Activated effector memory CD4-positive, alpha-beta T cell treated with Interleukin-2 at 50 U/mL for 16 hours (primary cell): Measurements from ENCODE around the gene NECTIN4.
"Not testable (repeated sequence)": the region's sequence is repeated elsewhere in the genome, so short reads cannot be mapped to it uniquely, and the experiment has no call there.

Source experiments
- DNase-seq: peaks from one replicate; pipeline ENCODE4 v3.0.0-alpha.2; 2020

The NECTIN4 gene

DNA sequence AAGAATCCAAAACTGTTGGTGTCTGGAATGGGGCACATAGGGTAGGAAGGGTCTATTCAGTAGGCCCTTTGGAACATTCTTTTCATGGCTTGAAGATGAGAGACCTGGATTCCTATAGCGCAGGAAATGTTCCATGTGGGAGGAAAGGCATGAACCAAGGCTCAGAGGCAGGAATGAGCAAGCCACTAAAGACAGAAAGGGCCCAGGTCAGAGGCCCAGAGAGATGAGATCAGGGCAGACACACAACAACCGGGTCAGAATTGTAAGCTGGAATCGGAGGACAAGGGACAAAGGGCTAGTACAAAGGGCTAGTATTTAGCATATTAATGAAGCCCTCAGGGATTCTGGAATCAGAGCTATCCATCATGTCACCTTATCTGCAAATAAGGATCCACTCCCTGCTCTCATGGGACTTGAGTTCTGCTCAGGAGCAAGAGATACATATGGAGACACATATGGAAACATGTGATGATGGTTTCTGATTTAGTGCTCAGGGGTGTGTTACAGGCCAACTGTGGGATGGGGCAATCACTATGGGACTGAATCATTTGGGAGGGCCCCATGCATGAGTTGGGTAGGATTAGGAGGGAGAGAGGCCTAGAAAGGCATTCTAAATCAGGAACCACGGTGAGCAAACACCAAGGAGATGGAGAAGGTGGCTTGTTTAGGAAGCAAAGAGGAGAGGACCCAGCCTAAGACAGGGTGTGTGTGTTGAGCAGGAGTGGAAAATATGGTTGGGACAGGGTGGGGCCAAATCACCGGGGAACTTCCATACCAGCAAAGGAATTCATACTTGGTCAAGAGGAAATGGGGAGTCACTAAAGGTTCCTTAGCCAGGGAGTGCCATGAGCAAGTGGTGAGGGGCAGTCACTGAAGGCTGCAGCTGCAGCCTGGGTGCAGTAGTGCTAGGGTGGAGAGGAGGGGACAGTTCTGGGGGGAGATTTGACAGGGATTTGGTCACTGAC is 8.6 kb downstream of the NECTIN4 start:
- DNase-seq: no peak

DNA sequence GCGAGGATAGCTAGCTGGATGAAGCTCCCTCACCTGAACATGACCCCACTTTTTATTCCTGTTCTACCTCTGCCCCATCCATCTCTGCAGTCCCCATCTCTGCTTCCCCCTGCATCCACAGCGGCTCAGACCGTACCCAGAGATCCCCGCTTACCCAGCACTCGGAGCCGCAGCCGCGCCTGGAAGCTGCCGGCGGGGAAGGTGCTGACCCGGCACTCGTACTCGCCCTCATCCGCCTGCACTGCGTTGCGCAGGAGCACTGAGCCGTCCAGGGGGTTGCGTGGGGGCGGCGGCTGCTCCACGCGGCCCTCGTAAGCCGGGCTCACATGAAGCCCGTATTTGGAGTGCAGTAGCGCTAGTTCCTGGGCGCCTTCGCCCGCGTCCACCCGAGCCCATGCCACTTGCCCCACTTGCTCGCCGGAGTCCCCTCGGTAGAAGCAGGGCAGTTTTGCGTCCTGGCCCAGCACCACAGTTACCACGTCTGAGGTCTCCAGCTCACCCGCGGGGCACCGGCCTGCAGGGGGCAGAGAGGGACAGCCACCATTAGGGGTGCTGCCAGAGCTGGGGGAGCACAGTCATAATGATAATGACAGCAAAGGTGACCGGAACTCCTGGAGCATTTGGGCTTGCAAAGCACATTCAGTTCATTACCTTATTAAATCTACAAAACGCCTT is 9.8 kb downstream of the NECTIN4 start:
- no peak for DNase-seq

DNA sequence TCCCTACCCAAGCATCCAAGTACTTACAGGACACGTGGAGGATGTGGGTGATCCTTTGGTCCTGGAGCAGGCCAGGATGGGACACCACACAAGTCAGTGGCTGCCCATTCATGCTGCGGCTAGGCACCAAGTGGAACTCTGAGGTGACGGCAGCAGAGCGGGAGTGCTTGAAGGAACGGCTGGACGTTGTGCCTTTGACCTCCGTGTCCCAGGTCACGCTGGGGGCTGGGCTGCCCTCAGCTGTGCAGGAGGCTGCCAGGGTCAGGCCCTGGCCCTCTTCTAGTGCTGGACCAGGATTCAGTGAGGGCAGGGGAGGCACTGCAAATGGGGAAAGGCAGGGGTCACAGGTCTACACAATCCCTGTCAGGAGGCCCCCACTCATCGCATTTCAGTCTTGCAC is 11.9 kb downstream of the NECTIN4 start:
- DNase-seq: no peak

DNA sequence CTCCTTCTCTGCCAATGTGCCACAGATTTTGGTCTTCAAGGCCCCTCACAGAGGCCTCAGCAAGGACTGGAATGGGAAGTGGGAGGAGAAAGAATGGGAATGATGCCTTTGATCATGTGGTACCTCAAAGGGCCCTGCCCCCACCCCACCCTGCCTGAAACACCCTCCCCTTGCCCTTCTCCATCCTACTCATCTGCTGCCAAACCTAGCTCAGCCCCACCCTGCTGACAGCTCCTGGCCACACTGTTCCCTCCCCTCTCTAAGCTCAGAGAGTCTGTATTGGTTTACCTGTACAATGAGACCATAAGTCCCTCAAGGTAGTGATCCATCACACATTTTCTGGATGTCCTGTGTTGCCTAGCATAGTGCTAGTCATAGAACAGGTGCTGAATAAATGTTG is 12.9 kb downstream of the NECTIN4 start:
- DNase-seq: no peak

GRCh38 chr1:161074676-161075368 is 14.5 kb downstream of the NECTIN4 start:
- DNase-seq: no peak

DNA sequence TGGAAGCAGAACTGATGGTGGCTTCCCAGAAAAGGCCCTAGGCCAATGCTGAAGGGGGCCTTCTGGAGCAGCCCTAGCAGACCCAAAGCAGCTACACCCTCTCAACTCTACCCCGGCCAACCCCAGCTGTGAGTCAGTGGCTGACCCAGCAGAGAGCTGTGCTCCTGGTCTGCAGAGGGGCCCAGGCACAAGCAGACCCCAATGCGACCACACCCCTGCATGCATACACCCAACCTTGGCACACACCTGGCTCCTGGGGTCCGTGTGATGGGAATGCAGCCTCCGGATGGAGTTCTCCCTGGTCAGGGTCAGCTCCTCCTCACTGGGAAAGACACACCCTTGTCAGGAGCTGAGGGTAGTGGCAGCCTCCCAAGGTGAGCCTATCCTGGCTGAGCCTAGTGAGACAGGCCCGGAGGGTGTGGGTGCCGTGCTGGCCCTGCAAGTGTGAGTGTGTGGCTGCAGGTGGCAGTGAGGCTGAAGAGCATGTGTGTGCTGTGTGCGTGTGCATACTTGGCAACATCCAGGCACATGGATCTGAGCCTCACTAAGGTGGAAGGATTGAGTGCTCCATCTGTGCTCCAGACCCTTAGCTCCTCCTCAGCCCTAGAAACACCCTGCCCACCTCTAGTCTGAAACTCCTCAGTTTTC is 15.8 kb downstream of the NECTIN4 start:
- no peak for DNase-seq

DNA sequence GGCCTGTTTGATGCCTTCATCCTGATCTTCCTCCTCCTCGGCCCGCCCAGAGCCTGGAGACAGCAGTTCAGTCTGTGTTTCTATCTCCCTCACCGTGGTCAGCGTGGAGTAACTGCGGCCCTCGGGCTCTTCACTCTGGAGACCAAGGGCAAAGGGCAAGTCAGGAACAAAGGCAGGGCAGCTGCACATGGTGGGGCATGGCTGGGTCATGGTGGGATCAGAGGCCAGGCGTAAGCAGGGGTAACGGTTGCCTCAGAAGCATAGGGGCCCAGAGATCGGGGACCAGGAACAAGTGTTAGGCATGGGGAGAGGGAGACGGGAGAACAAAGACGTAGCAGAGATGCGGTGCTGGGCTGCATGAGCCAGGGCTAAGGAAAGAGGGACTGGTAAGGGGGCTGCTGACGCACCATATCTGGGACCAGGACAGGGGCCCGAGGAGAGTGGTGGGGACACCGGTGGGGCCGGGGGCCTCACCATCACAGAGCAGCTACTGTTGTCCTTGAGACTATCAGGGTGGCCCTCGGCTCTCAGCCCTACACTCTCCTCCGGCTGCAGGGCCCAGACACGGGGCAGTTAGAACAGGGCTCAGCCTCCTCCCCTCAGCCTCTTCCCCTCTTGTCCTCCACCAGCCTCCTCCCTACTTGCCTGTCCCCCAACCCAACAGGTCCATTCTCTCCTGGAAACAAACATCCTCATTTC is 16.5 kb downstream of the NECTIN4 start:
- no peak for DNase-seq

GRCh38 chr1:161071886-161072371 is 17.4 kb downstream of the NECTIN4 start:
- DNase-seq: peak; percentile 28

DNA sequence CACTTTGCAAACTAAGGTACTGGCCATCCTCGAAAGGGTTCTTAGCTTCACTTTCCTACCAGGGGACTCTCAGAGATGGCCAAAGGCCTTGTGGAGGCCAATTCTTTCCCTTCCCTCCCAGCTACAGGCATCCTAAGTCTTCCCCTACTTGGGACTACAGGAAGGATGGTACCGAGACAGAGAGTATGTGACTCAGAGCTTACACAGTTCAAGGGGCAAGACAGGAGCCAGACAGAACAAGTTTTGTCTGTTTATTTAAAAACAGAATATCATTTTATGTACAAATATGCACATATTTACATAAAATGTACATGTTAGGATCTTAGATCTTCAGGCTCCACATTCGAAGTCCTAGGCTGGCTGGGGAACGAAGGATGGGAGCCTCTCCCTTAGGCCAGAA is 18.6 kb downstream of the NECTIN4 start:
- DNase-seq: no peak

- peak; percentile 82 for DNase-seq
Measured at GRCh38 chr1:161069731-161070270, 19.6 kb downstream of the NECTIN4 start, which contains the start of gene ARHGAP30. Gene ARHGAP30 (minus strand): TSS chr1:161069891. CDS start chr1:161069624, 267 bp downstream.

- peak; percentile 5 for DNase-seq
Measured at GRCh38 chr1:161069241-161069640, 20.1 kb downstream of the NECTIN4 start.

DNA sequence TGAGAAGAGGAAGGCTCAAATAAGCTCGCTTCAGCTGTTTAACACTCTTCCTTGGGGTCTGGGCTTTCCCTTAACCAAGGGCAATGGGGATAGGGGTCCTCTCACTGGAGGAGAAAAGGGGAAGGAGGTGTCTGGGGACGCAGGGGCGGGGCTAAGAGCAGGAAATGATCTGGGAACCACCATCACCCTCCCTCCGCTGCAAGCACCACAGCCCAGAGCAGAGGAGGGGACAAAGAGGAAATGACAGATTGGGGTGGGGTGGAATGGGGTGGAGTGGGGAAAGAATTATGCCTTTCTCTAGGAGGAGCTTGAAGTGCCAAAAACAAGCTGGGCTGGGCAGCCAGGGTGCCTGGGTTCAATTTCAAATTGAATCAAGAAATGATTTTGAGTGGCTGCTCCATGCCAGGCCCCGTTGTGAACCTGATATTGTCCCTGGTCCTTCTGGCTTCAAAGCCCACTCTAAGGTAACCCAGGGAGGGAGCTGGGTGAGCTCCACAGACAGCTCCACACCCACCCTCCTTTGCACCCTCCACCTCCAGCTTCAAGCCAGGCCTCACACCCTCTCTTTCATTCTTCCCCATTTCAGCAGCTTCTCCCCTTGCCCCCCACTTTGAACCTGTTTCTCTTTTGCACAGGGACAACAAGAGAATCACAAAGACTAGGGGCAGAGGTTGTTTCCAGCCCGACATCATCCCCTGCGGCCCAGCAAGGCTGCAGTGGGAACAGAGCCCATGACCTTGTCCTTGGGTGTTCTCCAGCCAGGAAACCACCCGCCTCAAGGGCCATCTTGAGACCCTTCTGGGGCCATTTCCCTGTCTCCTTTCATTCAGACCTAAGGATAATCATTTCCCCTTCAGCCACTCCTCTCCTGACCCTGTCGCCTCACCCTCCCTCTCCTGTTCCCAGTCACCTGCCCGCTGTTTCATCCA is 20.8 kb downstream of the NECTIN4 start:
- DNase-seq: peak; percentile 76

- no peak for DNase-seq
Measured at GRCh38 chr1:161066694-161067093, 22.7 kb downstream of the NECTIN4 start.

DNA sequence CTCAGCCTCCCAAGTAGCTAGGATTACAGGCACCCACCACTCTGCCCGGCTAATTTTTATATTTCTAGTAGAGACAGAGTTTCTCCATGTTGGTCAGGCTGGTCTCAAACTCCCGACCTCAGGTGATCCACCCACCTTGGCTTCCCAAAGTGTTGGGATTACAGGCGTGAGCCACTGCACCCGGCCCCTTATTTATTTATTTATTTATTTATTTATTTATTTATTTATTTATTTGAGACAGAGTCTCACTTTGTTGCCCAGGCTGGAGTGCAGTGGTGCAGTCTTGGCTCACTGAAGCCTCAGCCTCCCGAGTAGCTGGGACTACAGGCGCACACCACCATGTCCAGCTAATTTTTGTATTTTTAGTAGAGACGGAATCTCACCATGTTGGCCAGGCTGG is 23.7 kb downstream of the NECTIN4 start:
- not testable (repeated sequence) for DNase-seq

DNA sequence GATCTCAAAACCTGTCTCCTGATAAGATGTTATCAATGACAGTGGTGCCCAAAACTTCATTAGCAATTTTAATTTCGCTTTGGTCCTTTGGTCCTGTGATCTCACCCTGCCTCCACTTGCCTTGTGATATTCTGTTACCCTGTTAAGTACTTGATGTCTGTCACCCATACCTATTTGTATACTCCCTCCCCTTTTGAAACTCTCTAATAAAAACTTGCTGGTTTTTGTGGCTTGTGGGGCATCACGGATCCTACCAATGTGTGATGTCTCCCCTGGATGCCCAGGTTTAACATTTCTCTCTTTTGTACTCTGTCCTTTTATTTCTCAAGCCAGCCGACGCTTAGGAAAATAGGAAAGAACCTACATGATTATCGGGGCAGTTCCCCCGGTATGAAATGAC is 25.4 kb downstream of the NECTIN4 start:
- DNase-seq: not testable (repeated sequence)

GRCh38 chr1:161061419-161061818 is 27.9 kb downstream of the NECTIN4 start:
- DNase-seq: no peak

DNA sequence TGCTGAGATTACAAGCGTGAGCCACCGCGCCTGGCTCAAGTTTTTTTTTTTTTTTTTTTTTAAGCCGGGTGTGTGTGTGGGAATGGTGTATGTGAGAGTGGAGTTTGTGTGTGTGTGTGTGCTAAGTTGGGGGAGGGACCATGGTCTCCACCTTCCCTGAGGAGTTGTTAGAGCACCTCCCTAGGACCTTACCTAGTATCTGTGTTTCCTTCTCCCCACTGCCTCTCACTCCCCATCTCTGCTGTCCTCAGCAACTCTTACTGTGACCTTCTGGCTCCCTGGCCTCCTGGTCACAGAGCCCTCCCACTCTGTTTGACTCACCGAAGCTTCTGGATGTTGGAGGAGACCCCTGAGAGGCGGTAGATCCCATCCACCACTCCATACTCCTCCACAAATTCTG is 30.1 kb downstream of the NECTIN4 start:
- DNase-seq: no peak

DNA sequence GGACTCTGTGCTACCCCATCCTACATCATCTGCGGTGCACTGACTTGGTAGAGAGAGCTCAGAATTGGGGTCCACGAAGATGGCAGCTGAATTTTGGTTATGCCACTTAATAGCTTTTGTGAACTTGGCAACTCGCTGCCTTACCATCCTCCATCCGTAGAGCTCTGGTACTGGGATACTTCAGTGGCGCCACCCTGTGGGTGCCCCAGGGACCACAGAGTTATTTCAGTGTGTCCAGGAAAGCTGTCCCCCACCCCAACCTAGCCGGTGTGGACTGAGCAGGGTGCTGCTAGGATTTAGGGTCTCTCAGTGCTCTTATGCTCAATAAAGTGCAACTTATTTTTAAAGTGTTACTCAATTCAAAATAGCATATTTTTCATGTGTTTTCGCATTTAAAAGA is 34.6 kb downstream of the NECTIN4 start:
- no peak for DNase-seq

GRCh38 chr1:161054232-161054631 is 35.1 kb downstream of the NECTIN4 start:
- no peak for DNase-seq

DNA sequence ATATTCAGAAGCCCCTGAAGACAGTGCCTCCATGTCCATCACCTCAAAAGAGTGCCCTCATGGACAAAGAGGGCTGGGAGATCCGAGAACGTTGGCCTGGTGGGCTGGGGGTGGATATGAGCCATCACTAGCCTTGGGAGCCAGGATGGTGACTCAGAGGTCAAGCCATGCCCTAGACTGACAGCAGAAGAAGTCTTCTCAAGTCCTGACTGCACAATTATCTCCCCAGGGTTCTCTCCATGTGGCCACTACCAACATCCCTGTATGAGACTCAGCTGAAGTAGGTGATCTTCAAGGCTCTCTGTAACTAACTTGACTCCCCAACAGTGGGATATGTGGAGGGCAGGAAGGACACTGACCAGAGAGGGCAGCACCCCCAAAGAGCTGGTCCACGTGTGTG is 36.5 kb downstream of the NECTIN4 start:
- DNase-seq: no peak

- no peak for DNase-seq
Measured at GRCh38 chr1:161051219-161051618, 38.1 kb downstream of the NECTIN4 start.
